Measurements from ENCODE around the gene CBX7.

DNA sequence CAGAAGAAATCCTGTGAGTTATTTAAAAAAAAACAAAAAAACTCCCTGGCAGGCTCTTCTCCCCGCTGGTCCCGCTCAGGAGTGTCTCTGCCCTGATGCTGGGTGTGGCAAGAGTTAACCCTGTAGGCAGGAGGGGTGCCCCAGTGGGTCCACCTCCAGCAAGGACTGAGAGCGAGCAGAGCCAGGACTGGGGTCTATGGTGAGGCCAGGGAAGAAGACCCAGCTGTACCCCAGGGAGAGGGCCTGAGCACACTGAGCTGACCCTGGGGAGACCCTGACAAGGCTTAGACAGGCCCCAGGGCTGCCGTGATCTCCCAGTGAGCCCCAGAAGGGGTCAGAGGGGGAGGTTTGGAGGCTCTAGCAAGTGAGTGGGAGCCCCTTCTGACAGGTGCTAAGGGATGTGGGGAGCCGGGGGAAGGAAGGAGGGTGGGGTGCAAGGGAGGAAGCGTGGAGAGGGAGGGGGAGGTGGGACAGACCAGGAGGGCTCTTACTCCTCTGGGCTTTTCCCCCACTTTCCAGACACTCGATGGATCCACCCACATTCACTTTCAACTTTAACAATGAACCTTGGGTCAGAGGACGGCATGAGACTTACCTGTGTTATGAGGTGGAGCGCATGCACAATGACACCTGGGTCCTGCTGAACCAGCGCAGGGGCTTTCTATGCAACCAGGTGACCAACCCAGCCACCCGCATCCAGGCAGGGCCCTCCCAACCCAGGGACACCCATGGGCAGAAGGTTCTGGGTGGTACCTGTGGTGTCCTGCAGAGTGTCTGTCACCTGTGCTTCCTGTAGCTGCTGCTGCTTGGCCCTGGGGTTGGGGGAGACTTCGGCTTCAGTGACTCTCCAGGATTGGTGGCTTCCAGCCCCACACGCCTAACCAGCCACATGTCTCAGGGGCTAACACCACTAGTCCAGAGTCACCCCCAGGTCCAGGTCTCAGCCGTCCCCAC, 69.0 kb downstream of the CBX7 start:
- TF ChIP-seq POLR2AphosphoS5 (IDR thresholded peaks at IDR 0.05; ENCODE audit: borderline replicate concordance, low read depth, low read length) = no peak
- TF ChIP-seq EZH2 (IDR thresholded peaks at IDR 0.05) = no peak
- no peak for TF ChIP-seq FOXP2 (optimal IDR thresholded peaks at IDR 0.05; ENCODE audit: control extremely low read depth, extremely low read length, insufficient read depth)
